ENCODE results near the gene METTL2B. TPM values are rescaled to one million over a fixed set of nuclear protein-coding genes. Genes with fewer than 3 reads are reported as not detected.

METTL2B gene
- total and polyA plus RNA-seq, 2 donors (not counting 3 experiments of a cell fraction or from before 2014, with no cell fraction given): 15.9 to 30.0 TPM

GRCh38 chr7:128446306-128446705 is 30.2 kb upstream of the METTL2B start:
- ChIA-PET POLR2A (no interaction called here), CTCF (interaction anchor here (0.9 to 1.6 kb wide), 2 partner anchors 13 to 14 kb away, joined by 3 to 6 read pairs; no protein-coding TSS in a partner anchor)
- no peak overlapping the region for H3K9ac ChIP-seq (replicated peaks; ENCODE audit: extremely low read depth, insufficient read depth, low read length)
- H3K27me3 ChIP-seq (ENCODE audit: control insufficient read depth in 2 of 2, insufficient read depth in 2 of 2, low read length in 2 of 2): peaks cover 0 to 4% of the 10 kb centered on the region in 2 experiments
- H3K27ac ChIP-seq (ENCODE audit: insufficient read depth, low read depth, low read length): no peak overlapping the region
- TF ChIP-seq CTCF (IDR thresholded peaks at IDR 0.05; ENCODE audit: extremely low read depth in 1 of 2, insufficient read depth in 1 of 2, low read depth in 1 of 2, low read length in 2 of 2): no peak
- no peak for TF ChIP-seq POLR2A (IDR thresholded peaks at IDR 0.05; ENCODE audit: low read depth, low read length)
- no peaks in the 10 kb centered on the region for H4K20me1 ChIP-seq (replicated peaks; ENCODE audit: control insufficient read depth, extremely low read depth, insufficient read depth, low read length)
- dilution Hi-C loops (cut with MboI; ENCODE audit: extremely low pct_ligation_motif_present, low sequenced_read_pairs) (no loop called here), intact Hi-C loops (cut with micrococcal nuclease) (no loop called here)
- DNase-seq (ENCODE audit: low read depth, low spot score) (no peak), FAIRE-seq (no peak)
- no peaks in the 10 kb centered on the region for H3K9me3 ChIP-seq (replicated peaks; ENCODE audit: control insufficient read depth, insufficient read depth, low read length)
- H3K79me2 ChIP-seq (ENCODE audit: control insufficient read depth, insufficient read depth, low read length): no peaks in the 10 kb centered on the region
- H3K4me3 ChIP-seq (replicated peaks in 1 of 3; ENCODE audit: insufficient read depth in 1 of 3, low read depth in 1 of 3, low read length in 3 of 3): no peak overlapping the region
- no peaks in the 10 kb centered on the region for H3K36me3 ChIP-seq (ENCODE audit: control insufficient read depth in 2 of 2, extremely low read depth in 1 of 2, insufficient read depth in 2 of 2, low read length in 2 of 2)
- no peaks in the 10 kb centered on the region for H3K9me1 ChIP-seq (replicated peaks; ENCODE audit: control insufficient read depth, extremely low read depth, insufficient read depth, low read length)
- no peak overlapping the region for H2AFZ ChIP-seq (ENCODE audit: low read depth, low read length)
- no peaks in the 10 kb centered on the region for H3K4me1 ChIP-seq (ENCODE audit: control insufficient read depth, extremely low read depth, insufficient read depth, low read length)
- no TSS peak for BruUV-seq (replicated peaks)
- H3K4me2 ChIP-seq (ENCODE audit: insufficient read depth, low read length): no peak overlapping the region

GRCh38 chr7:128447941-128448564 is 28.5 kb upstream of the METTL2B start:
- Histone ChIP-seq H3K4me1 (ENCODE audit: control insufficient read depth, extremely low read depth, insufficient read depth, low read length) (no peaks in the 10 kb centered on the region), H4K20me1 (replicated peaks; ENCODE audit: control insufficient read depth, extremely low read depth, insufficient read depth, low read length) (no peaks in the 10 kb centered on the region), H3K9me3 (replicated peaks; ENCODE audit: control insufficient read depth, insufficient read depth, low read length) (no peaks in the 10 kb centered on the region), H2AFZ (ENCODE audit: low read depth, low read length) (no peak overlapping the region), H3K27me3 (ENCODE audit: control insufficient read depth in 2 of 2, insufficient read depth in 2 of 2, low read length in 2 of 2) (peaks cover 5 to 9% of the 10 kb centered on the region in 2 experiments), H3K4me2 (ENCODE audit: insufficient read depth, low read length) (no peak overlapping the region), H3K27ac (ENCODE audit: insufficient read depth, low read depth, low read length) (no peak overlapping the region), H3K36me3 (ENCODE audit: control insufficient read depth in 2 of 2, extremely low read depth in 1 of 2, insufficient read depth in 2 of 2, low read length in 2 of 2) (no peaks in the 10 kb centered on the region), H3K9ac (replicated peaks; ENCODE audit: extremely low read depth, insufficient read depth, low read length) (no peak overlapping the region), H3K9me1 (replicated peaks; ENCODE audit: control insufficient read depth, extremely low read depth, insufficient read depth, low read length) (no peaks in the 10 kb centered on the region), H3K79me2 (ENCODE audit: control insufficient read depth, insufficient read depth, low read length) (no peaks in the 10 kb centered on the region), H3K4me3 (replicated peaks in 1 of 3; ENCODE audit: insufficient read depth in 1 of 3, low read depth in 1 of 3, low read length in 3 of 3) (no peak overlapping the region)
- no peak for DNase-seq (ENCODE audit: low read depth, low spot score)
- TF ChIP-seq EZH2 (IDR thresholded peaks at IDR 0.05; ENCODE audit: borderline replicate concordance, low read depth, low read length, severe bottlenecking): no peak
- TF ChIP-seq MAX (IDR thresholded peaks at IDR 0.05; ENCODE audit: insufficient read depth, insufficient read length): no peak
- no peak for TF ChIP-seq JUN (IDR thresholded peaks at IDR 0.05; ENCODE audit: borderline replicate concordance, insufficient read depth, insufficient read length, low read depth)
- no peak for TF ChIP-seq MYC (IDR thresholded peaks at IDR 0.05; ENCODE audit: low read depth, low read length)
- TF ChIP-seq FOS (IDR thresholded peaks at IDR 0.05; ENCODE audit: borderline replicate concordance, insufficient read depth, low read length): no peak
- TF ChIP-seq CTCF (IDR thresholded peaks at IDR 0.05; ENCODE audit: extremely low read depth in 1 of 2, insufficient read depth in 1 of 2, low read depth in 1 of 2, low read length in 2 of 2): no peak
- no peak for TF ChIP-seq GATA2 (IDR thresholded peaks at IDR 0.05; ENCODE audit: insufficient read depth, insufficient read length, low read depth, low read length)
- TF ChIP-seq POLR2AphosphoS5 (IDR thresholded peaks at IDR 0.05; ENCODE audit: insufficient read depth, low read depth, low read length): no peak
- no peak for TF ChIP-seq POLR2A (IDR thresholded peaks at IDR 0.05; ENCODE audit: low read depth, low read length)
- FAIRE-seq: no peak
- ChIA-PET POLR2A (interaction anchor here (0.6 kb wide), 1 partner anchor 17 kb away, joined by 6 read pairs; no protein-coding TSS in a partner anchor), CTCF (interaction anchor here (1.1 to 3.0 kb wide), 3 partner anchors 11 to 21 kb away, joined by 3 to 13 read pairs (median 5); no protein-coding TSS in a partner anchor)
- no TSS peak for BruUV-seq (replicated peaks)
- dilution Hi-C loops (cut with MboI; ENCODE audit: extremely low pct_ligation_motif_present, low sequenced_read_pairs): no loop called here
- intact Hi-C loops (cut with micrococcal nuclease): no loop called here
